ENCODE data around the gene TTC28.

DNA sequence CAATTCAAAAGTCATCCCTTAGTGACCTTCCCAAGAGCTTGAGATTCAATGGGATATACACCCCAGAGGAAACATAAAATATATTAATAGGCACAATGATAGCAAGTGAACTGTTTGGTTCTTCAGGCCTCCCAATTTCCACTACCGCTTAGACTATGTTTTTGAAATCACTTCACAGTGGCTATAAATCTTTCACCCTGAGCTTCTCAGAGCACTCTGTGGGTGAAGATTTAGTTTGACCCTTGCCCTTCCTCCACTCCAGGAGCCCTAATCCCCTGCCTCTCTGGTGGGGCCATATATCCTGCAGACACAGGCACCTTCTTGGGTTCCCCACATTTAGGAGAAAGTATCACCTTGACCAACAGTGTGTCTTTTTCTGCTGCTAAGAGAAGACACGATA is 573.7 kb downstream of the TTC28 start:
- TF ChIP-seq ZNF274 (IDR thresholded peaks at IDR 0.05; ENCODE audit: low read depth, low read length) (no peak), YY1 (IDR thresholded peaks at IDR 0.05; ENCODE audit: insufficient read depth, insufficient read length) (no peak)
